CD4-positive, alpha-beta T cell treated with Interleukin-6 for 4 hours (primary cell): ENCODE results near the gene OSBPL1A.
"Not testable (repeated sequence)": the region's sequence is repeated elsewhere in the genome, so short reads cannot be mapped to it uniquely, and the experiment has no call there.

Experiments
- DNase-seq: peaks from one replicate; pipeline ENCODE4 v3.0.0-alpha.2; 2020; ENCODE audit warnings: mixed read lengths

The OSBPL1A gene

DNA sequence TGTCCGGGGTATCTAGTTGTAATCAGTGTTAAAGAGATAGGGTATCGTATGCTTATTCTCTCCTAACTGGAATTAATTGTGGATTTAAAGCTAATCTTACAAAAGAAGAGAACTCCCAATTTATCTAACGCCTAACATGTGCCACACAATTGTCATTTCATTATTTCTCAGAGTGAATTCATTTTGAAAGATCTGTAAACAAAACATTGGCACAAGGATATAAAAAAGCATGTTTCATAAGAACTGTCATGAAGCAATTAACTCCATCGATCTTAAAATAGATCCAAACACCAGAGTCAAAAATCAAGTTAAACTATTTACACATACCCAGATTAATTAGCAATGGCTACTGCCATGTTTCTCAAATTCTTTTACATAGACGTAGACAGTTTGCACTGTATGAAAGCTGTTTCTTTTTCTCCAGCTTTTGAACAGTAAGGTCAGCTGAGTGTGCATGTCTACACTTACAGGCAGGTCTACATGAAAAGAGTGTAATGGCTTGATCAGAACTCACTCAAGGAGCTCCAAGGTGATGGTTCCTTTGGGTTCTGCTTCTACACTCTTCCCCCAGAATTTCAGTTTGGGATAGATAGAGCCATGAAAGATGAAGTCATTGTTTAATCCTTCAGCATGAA lies 220.0 kb downstream of the OSBPL1A start:
- DNase-seq: no peak

- peak; percentile 38 for DNase-seq
Observed at GRCh38 chr18:24176727-24177416, 220.8 kb downstream of the OSBPL1A start.

- no peak for DNase-seq
Observed at GRCh38 chr18:24173997-24174396, 223.6 kb downstream of the OSBPL1A start.

GRCh38 chr18:24170360-24170759 lies 227.3 kb downstream of the OSBPL1A start:
- DNase-seq: no peak

DNA sequence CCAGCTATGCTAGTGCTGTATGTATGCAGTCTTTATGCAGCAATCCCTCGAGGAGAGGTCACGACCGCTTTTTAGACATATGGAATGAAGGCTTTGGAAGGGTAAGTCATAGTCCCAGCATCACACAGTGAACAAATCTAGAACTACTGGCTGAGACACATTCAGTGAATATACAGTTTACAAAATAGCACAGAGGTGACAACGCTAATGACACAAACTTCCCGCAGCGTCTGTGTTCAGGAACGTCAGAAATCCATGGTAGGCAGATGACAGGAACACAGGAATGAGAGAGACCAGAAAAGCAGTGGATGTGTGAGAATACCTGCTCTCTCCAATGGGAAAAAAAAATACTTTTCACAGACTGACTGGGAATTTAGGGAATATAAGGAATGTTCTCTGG lies 229.1 kb downstream of the OSBPL1A start:
- DNase-seq: no peak

GRCh38 chr18:24161304-24161703 lies 236.3 kb downstream of the OSBPL1A start:
- DNase-seq: no peak

DNA sequence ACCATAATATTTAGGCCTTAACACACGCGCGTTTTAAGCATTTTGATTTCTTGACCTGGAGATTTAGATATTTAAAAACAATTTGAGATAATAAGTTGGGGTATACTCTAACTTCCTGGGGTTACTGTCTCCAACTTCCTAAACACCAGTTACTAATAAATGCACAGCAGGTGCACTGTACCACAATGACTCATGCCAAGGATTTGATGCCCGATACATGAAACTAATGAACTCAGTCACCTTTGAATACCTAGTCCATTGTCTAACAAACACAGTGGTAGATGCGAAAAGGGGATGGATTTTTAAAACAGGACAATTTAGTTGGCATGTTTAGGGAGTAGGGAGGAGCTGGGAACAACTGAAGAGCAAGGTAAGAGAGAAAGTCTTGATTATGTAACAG lies 237.5 kb downstream of the OSBPL1A start:
- DNase-seq: no peak

- no peak for DNase-seq
Observed at GRCh38 chr18:24157855-24158254, 239.8 kb downstream of the OSBPL1A start.

GRCh38 chr18:24153397-24153796 lies 244.2 kb downstream of the OSBPL1A start:
- no peak for DNase-seq

- DNase-seq: not testable (repeated sequence)
Observed at GRCh38 chr18:24149591-24149990, 248.0 kb downstream of the OSBPL1A start.

DNA sequence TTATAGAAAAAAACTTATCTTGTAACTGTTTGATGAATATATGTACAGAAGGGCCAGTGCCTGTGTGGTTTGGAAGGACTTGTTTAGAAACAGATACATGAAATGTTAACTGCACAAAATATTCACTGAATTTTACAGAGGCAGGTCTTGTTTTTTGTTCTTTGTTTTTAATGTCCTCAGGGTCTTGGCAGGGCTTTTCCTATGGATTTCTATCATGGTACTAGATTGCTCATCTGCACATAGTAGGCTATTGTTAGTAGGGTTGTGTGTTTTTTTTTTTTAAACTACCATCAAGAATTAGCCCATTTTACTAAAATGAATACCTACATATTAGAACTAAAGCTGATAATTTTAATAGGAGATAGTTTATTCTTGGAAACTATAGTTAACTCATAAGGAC lies 255.2 kb downstream of the OSBPL1A start:
- no peak for DNase-seq

DNA sequence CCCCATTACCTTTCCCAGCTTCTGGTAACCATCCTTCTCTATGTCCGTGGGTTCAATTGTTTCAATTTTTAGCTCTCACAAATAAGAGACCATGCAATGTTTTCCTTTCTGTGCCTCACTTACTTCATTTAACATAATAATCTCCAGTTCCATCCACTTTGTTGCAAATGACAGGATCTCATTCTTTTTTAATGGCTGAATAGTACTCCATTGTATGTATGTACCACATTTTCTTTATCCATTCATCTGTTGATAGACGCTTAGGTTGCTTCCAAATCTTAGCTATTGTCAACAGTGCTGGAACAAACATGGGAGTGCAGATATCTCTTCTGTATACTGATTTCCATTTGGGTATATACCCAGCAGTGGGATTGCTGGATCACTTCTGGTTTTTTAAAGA lies 256.9 kb downstream of the OSBPL1A start:
- DNase-seq: no peak

- peak; percentile 80 for DNase-seq
Observed at GRCh38 chr18:24138789-24139616, 258.6 kb downstream of the OSBPL1A start, which contains the start of gene CABYR. Gene CABYR (plus strand): TSS chr18:24139062. CDS start chr18:24143115, 4,053 bp downstream.

GRCh38 chr18:24138409-24138788 lies 259.2 kb downstream of the OSBPL1A start:
- no peak for DNase-seq

DNA sequence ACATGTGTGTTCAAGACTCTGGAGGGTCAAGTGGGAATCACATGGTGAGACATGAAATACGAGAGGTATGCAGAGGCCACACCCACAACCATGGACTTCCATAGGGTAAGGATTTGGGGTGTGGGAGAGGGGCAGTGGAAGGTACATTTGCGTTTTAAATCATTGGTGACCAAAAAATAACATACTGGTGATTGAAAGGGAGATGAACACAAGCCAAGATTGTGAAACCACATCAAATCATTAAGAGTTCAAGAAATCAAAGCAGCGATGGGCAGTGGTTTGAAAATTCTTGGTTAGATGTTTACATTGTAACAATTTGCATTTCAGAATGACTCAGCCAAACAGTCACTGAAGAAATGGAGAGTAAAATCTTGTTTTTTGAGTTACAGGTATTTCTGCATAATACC lies 260.7 kb downstream of the OSBPL1A start:
- no peak for DNase-seq

DNA sequence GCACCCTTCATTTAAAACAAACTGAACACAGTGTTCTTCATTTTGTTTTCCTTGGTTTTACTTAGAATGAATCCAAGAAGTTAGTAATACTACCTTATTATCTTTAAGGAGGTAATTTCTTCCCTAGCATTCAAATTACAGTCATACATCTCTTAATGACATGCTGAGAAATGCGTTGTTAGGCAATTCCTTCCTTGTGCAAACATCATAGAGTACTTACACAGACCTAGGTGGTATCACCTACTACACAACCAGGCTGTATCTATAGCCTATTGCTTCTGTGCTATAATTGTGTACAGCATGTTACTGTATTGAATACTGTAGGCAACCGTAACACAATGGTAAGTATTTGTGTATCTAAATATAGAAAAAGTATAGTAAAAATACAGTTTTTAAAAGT lies 267.1 kb downstream of the OSBPL1A start:
- no peak for DNase-seq

- no peak for DNase-seq
Observed at GRCh38 chr18:24128700-24129099, 268.9 kb downstream of the OSBPL1A start.

DNA sequence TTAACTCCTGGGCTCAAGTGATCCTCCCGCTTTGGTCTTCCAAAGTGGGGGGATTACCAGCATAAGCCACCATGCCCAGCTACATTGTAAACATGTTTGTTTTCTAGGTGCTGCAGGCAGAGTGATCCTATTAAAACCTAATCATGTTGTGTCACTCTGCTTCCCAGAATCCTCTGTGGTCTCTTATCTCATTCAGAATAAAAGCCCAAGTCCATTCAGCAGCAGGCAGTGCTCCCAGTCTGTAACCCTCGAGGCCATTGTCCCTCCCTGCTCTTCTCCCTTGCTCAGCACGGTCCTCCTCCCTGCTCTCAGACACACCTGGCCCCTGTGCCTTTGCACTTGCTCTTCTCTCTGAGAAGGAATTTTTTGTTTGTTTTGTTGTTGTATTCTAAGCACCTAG lies 269.9 kb downstream of the OSBPL1A start:
- DNase-seq: no peak

GRCh38 chr18:24126155-24126961 lies 271.3 kb downstream of the OSBPL1A start:
- DNase-seq: no peak

DNA sequence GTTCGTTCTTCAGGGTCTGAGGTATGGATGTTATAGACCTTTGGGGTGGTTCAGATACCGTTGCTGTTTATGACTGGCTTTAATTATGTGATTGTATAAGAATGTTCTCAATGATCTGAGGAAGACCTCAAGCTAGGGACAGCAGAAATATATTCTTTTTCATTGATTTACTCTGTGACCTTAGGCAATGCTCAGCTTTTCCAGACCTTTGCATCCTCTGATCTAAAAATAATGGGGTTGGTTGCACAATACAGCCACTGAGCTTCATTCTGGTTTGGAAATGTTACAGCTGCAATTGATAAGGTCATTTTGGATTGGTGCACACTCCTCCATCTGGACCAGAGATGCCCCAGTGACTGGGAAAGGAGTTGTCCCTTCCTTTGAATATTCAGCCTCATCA lies 276.0 kb downstream of the OSBPL1A start:
- no peak for DNase-seq

DNA sequence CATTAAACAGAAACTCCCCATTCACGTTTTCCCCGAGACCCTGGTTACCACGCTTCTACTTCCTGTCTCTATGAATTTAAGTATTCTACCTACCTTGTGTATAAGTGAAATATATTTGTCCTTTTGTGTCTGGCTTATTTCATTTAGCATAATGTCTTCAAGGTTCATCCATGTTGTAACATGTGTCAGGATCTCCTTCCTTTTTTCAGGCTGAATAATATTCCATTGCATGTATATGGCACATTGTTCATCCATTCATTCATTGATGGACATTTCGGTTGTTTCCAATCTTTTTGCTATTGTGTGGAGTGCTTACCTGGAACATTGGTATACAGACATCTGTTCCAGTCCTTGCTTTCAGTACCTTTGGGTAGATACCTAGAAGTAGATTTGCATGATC lies 276.9 kb downstream of the OSBPL1A start:
- no peak for DNase-seq

- DNase-seq: peak; percentile 87
Observed at GRCh38 chr18:24118750-24119577, 278.7 kb downstream of the OSBPL1A start.
